Thyroid gland (tissue), 4 donors: Measurements from ENCODE around the gene RPS19BP1. TPM values are rescaled to one million over a fixed set of nuclear protein-coding genes. Genes with fewer than 3 reads are reported as not detected.

Experiments
- DNase-seq, 2 donors: peaks; one replicate each; pipeline ENCODE4 v3.0.0-alpha.2; 2019
- H3K27ac ChIP-seq, 3 donors: fragments of 200-600 bp; sonication (generic); 1 replicate in 2 of 3; 2 replicates in 1 of 3; pipeline ENCODE4 v1.5.1; 2016 to 2019; ENCODE audit warnings: mild to moderate bottlenecking in 1 of 3, moderate library complexity in 1 of 3
- H3K27me3 ChIP-seq: fragments of 200-600 bp; sonication (generic); one replicate; pipeline ENCODE4 v1.5.1; 2019
- H3K36me3 ChIP-seq, 2 donors: fragments of 200-600 bp; sonication (generic); one replicate each; pipeline ENCODE4 v1.5.1; 2016 to 2019
- H3K4me1 ChIP-seq, 2 donors: fragments of 200-600 bp; sonication (generic); one replicate each; pipeline ENCODE4 v1.5.1; 2017 to 2019
- H3K4me3 ChIP-seq, 3 donors: fragments of 200-600 bp; sonication (generic); replicated peaks in 1 of 3; 1 replicate in 2 of 3; 2 replicates in 1 of 3; pipeline ENCODE4 v1.5.1; 2016; ENCODE audit warnings: mild to moderate bottlenecking in 1 of 3
- H3K9me3 ChIP-seq: fragments of 200-600 bp; sonication (generic); one replicate; pipeline ENCODE4 v1.5.1; 2017
- POLR2A ChIP-seq, 2 donors: fragments of 450-650 bp; IDR thresholded peaks; one replicate each; pipeline ENCODE4 v1.6.1; 2017; ENCODE audit warnings: antibody characterized with exemption in 2 of 2, mild to moderate bottlenecking in 2 of 2, moderate library complexity in 1 of 2
- WGBS, 2 donors: methylation state at CpG; one replicate each; pipeline ENCODE4 v1.1.5; 2017; 5-methylcytosine and 5-hydroxymethylcytosine counted together
- intact Hi-C: fragments of 100-400 bp; cut with DNase I; formaldehyde crosslinking; loops from one replicate; pipeline ENCODE4 v1.15.1; 2023
- total RNA-seq, 4 donors: library from RNA; depleted of rRNA; stranded (reverse); fragments of >200 nt; gene quantifications; one replicate each; pipeline ENCODE4 v1.2.3, GENCODE V29; 2016
- TF ChIP-seq, protein P1 (sequence below), 6 experiments: fragments of 200-600 bp in 3 of 6; fragments of 450-650 bp in 3 of 6; sonication (generic) in 3 of 6; IDR thresholded peaks; one replicate each; pipeline ENCODE4 v1.5.1; 2016 to 2019; ENCODE audit warnings: antibody characterized with exemption in 6 of 6, mild to moderate bottlenecking in 2 of 6, inconsistent platforms in 1 of 6, moderate library complexity in 1 of 6

The RPS19BP1 gene
- total RNA-seq, 4 donors from 2014 or later: 120 to 243 (median 171) TPM

DNA sequence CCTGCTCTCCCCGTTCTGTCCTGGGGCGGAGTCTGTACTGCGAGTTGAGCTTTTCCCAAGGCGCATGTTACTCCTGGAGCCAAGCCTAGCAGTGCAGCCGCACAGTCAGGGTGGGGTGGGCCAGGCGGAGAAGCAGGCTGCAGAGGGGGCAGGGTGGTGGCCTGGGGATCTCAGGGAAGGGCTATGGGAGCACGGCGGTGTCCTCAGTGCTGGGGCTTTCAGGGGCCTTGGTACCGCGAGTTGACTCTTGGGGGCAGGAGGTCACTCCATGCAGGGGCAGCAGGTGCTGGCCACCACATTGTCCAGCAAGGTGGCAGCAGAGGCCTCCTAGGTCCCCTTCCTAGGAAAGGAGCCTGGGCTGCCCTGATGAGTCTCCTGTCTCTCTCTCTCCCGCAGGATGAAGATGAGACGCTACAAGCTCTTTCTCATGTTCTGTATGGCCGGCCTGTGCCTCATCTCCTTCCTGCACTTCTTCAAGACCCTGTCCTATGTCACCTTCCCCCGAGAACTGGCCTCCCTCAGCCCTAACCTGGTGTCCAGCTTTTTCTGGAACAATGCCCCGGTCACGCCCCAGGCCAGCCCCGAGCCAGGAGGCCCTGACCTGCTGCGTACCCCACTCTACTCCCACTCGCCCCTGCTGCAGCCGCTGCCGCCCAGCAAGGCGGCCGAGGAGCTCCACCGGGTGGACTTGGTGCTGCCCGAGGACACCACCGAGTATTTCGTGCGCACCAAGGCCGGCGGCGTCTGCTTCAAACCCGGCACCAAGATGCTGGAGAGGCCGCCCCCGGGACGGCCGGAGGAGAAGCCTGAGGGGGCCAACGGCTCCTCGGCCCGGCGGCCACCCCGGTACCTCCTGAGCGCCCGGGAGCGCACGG is 45.4 kb downstream of the RPS19BP1 start:
- Histone ChIP-seq H3K4me3 (no peak overlapping the region), H3K36me3 (no peaks in the 10 kb centered on the region), H3K27me3 (no peaks in the 10 kb centered on the region), H3K4me1 (no peaks in the 10 kb centered on the region), H3K27ac (no peak overlapping the region), H3K9me3 (no peaks in the 10 kb centered on the region)
- 79 to 87% methylated on average over 23 to 35 of the region's 45 CpGs for WGBS, 2 donors
- no peak for DNase-seq
- intact Hi-C loops: no loop called here
- TF ChIP-seq, protein P1, sequence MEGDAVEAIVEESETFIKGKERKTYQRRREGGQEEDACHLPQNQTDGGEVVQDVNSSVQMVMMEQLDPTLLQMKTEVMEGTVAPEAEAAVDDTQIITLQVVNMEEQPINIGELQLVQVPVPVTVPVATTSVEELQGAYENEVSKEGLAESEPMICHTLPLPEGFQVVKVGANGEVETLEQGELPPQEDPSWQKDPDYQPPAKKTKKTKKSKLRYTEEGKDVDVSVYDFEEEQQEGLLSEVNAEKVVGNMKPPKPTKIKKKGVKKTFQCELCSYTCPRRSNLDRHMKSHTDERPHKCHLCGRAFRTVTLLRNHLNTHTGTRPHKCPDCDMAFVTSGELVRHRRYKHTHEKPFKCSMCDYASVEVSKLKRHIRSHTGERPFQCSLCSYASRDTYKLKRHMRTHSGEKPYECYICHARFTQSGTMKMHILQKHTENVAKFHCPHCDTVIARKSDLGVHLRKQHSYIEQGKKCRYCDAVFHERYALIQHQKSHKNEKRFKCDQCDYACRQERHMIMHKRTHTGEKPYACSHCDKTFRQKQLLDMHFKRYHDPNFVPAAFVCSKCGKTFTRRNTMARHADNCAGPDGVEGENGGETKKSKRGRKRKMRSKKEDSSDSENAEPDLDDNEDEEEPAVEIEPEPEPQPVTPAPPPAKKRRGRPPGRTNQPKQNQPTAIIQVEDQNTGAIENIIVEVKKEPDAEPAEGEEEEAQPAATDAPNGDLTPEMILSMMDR (IDR thresholded peaks at IDR 0.05): no peak
- TF ChIP-seq POLR2A (IDR thresholded peaks at IDR 0.05): no peak

DNA sequence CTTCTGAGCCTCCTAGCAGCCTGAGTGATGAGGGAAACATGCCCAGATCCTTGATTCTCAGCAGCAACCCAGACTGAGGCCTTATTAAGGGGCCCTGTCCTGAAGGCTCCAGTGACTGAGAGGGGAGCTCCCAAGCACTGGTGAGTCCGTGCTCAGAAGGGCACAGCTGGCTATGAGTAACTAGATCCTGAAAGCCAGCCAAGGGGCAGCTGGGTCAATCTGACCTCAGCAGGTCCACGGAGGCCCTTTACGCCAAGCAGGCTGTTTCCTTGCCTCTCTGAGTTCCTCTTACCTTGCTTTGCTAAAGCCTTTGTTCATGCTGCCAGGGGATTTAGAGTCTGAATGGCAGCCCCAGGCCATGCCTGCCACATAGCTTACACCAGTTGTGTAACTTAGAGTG is 49.8 kb downstream of the RPS19BP1 start:
- WGBS, 2 donors: 80 to 81% methylated on average over 3 of the region's 3 CpGs
- intact Hi-C loops: no loop called here
- TF ChIP-seq, protein P1 (IDR thresholded peaks at IDR 0.05): no peak
- no peak for TF ChIP-seq POLR2A (IDR thresholded peaks at IDR 0.05)
- Histone ChIP-seq H3K9me3 (no peaks in the 10 kb centered on the region), H3K4me1 (no peaks in the 10 kb centered on the region), H3K36me3 (no peaks in the 10 kb centered on the region), H3K27me3 (no peaks in the 10 kb centered on the region), H3K27ac (no peak overlapping the region), H3K4me3 (no peak overlapping the region)
- no peak for DNase-seq

DNA sequence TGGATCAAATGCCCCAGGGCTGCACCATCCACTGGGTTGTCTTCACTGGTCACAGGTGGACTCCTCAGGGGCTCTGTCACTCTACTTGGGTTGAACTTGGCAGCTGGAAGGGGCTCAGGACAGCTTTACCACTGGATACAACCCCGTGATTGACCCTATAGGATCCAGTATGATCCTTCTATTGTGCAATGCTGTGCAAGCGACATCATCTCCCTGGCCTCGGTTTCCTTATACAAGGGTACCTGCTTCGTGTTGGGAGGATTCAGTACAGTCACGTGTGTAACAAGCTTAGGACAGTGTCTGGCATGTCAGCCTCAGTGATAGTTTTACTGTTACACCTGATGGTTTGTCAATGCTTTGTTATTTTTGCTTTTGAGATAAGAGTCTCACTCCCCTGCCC is 51.0 kb downstream of the RPS19BP1 start:
- TF ChIP-seq, protein P1 (IDR thresholded peaks at IDR 0.05): no peak
- TF ChIP-seq POLR2A (IDR thresholded peaks at IDR 0.05): no peak
- Histone ChIP-seq H3K9me3 (no peaks in the 10 kb centered on the region), H3K27me3 (no peaks in the 10 kb centered on the region), H3K27ac (no peak overlapping the region), H3K4me3 (no peak overlapping the region), H3K36me3 (no peaks in the 10 kb centered on the region), H3K4me1 (no peaks in the 10 kb centered on the region)
- 83 to 97% methylated on average over 5 of the region's 5 CpGs for WGBS, 2 donors
- DNase-seq: no peak
- intact Hi-C loops: no loop called here

DNA sequence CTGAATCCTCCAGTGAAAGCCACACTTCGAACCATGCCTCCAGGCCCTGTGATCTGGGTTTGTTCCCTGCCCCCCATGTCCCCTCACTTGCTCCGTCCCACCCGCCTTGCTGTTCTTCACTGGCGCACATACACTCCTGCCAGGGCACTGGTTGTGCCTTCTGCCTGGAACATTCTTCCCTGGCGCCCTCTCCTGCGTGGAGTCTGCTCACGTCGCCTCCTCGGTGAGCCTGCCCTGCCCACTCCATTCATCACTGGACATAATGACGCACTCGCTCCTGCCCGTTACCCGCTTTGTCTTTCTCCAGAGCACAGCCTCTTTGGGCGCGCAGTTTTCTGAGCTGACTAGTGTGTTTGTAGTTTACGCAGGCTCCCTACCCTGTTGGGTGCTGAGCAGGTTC is 51.5 kb downstream of the RPS19BP1 start:
- no peak overlapping the region for H3K27ac ChIP-seq
- no peaks in the 10 kb centered on the region for H3K4me1 ChIP-seq
- no peak for DNase-seq
- no peaks in the 10 kb centered on the region for H3K9me3 ChIP-seq
- intact Hi-C loops: no loop called here
- WGBS, 2 donors: 92 to 96% methylated on average over 16 of the region's 16 CpGs
- TF ChIP-seq POLR2A (IDR thresholded peaks at IDR 0.05): no peak
- TF ChIP-seq, protein P1 (IDR thresholded peaks at IDR 0.05): no peak
- no peaks in the 10 kb centered on the region for H3K36me3 ChIP-seq
- no peaks in the 10 kb centered on the region for H3K27me3 ChIP-seq
- no peak overlapping the region for H3K4me3 ChIP-seq

DNA sequence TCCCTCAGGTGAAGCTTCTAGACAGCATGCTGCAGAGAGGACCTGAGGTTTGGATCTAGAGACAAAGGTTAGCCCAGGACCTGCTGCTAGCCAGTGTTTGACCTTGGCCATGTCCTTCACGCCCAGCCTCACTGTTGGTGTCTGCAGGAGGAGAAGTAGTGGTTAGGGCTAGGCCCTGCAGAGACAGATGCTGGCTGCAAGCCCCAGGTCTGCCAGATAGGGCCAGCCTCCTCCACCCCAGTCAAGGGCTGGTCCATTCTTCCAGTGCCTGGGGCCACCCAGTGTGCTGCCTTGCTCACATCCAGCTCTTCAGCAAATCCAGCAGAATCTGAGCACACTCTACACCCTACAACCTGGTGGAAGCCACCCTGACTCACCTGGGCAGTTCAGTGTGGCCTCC is 52.0 kb downstream of the RPS19BP1 start:
- Histone ChIP-seq H3K9me3 (no peaks in the 10 kb centered on the region), H3K27me3 (no peaks in the 10 kb centered on the region), H3K4me3 (no peak overlapping the region), H3K27ac (no peak overlapping the region), H3K36me3 (no peaks in the 10 kb centered on the region), H3K4me1 (no peaks in the 10 kb centered on the region)
- no peak for TF ChIP-seq POLR2A (IDR thresholded peaks at IDR 0.05)
- TF ChIP-seq, protein P1 (IDR thresholded peaks at IDR 0.05): no peak
- 100% methylated on average over 1 of the region's 1 CpG; no CpG with 5 or more reads in 1 of the 2 donors for WGBS, 2 donors
- intact Hi-C loops: no loop called here
- no peak for DNase-seq
